HG03521 (cell line): ENCODE results near the gene AMN.
A peak's percentile ranks its signal among the peaks of the same experiment; 100 is the strongest.

Experiments
- ATAC-seq: cut with Tn5 transposase; IDR thresholded peaks from one replicate; pipeline ENCODE4 v1.9.1; 2021; ENCODE audit warnings: mild to moderate bottlenecking, moderate library complexity; ENCODE audit not compliant: unreplicated experiment

AMN gene

DNA sequence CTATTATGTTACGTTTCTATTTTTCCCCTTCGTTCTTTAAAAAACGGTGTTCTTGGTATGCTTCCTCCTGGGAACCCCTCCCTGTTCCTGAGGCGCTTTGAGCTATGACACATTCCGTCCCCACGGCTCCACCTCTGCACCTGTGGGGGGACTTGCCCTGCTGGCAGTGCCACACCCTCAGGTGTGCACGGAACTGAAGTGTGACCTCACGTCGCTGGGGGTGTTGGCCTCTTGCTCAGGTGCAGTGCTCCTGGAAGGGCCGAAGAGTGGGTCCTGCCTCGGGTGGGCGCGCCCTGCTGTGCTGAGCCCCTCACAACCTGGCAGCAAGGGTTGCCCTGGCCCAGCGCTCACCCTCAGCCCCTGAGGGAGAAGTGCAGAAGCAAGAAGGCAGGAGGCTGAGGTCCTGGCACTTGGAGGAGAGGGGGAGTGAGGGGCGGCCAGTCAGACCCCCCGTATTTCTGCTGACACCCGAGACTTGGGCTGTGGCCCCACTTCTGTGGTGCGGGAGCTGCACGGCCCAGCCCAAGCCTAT, 4.9 kb downstream of the AMN start:
- ATAC-seq, result no peak

GRCh38 chr14:102927878-102928411, 5.5 kb downstream of the AMN start:
- peak; percentile 6 for ATAC-seq

DNA sequence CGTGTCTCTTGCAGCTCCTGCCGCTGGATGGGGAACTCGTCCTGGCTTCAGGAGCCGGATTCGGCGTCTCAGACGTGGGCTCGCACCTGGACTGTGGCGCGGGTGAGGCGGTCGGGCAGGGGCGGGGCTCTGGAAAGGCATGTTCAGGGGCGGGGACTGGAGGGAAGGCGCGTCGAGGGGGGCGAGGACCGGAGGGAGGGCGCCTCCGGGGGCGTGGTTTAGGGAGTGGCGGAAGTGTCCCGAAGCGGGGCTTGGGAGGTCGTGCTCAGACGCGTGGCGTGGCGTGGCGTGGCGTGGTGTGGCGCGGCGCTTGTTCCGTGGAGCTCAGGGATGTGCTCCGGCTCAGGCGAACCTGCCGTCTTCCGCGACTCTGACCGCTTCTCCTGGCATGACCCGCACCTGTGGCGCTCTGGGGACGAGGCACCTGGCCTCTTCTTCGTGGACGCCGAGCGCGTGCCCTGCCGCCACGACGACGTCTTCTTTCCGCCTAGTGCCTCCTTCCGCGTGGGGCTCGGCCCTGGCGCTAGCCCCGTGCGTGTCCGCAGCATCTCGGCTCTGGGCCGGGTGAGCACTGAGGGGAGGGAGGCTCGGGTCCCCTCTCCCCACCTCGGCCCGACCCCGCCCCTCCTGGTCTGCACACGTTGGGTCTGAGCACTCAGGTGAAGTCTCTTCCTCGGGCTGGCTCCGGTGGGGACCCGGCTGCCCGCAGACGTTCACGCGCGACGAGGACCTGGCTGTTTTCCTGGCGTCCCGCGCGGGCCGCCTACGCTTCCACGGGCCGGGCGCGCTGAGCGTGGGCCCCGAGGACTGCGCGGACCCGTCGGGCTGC, 6.2 kb downstream of the AMN start:
- peak; percentile 56 for ATAC-seq

GRCh38 chr14:102929241-102930137, 7.0 kb downstream of the AMN start:
- no peak for ATAC-seq

DNA sequence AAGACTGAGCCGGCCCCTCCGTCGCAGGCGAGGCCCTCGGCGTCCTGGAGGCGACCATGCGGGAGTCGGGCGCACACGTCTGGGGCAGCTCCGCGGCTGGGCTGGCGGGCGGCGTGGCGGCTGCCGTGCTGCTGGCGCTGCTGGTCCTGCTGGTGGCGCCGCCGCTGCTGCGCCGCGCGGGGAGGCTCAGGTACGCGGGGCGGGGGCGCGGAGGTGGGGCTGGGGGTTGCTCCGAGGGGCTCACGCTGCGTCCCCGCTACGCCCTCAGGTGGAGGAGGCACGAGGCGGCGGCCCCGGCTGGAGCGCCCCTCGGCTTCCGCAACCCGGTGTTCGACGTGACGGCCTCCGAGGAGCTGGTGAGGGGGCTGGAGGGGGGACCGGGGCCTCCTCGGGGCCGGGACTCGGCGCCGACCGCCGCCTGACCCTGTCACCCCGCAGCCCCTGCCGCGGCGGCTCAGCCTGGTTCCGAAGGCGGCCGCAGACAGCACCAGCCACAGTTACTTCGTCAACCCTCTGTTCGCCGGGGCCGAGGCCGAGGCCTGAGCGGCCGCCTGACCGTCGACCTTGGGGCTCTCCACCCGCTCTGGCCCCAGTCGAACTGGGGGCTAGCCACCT, 7.8 kb downstream of the AMN start:
- ATAC-seq, result no peak

- ATAC-seq, result no peak
These were observed 8.5 kb downstream of the AMN start for GRCh38 chr14:102930753-102931579.

DNA sequence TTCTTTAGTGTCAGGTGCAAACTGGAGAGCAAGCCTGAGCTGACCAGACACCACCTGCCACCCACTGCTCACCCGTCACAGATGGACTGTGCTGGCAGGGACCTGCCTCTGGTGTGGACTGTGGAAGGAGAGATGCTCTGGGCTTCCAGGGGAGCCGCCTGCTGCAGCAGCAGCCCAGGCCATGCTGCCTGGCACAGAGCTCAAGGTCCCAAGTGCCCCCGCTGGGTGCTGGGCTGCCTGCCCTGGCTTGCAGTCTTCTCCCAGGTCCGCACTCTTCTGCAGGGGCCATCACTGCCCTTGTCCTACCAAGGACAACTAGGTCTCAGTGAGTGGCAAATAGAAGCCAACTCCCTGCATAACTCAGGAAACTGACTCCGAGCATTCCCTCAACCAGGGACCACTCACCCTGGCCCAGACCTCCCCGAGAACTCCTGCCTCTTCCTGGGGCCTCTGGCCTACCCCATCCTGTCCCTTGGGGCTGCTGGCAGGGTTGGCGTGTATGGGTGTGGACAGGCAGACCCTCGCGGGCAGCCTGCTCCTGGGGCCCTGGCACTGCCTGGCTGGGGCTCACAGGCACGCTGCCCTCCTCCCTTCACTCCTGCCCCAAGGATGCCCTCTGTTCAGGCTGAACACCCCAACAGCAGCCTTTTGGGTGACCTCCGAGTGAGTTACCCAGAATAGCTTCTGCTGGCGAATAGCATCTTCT, 9.3 kb downstream of the AMN start:
- no peak for ATAC-seq

- ATAC-seq, result no peak
These were observed 10.2 kb downstream of the AMN start for GRCh38 chr14:102932484-102933248.

DNA sequence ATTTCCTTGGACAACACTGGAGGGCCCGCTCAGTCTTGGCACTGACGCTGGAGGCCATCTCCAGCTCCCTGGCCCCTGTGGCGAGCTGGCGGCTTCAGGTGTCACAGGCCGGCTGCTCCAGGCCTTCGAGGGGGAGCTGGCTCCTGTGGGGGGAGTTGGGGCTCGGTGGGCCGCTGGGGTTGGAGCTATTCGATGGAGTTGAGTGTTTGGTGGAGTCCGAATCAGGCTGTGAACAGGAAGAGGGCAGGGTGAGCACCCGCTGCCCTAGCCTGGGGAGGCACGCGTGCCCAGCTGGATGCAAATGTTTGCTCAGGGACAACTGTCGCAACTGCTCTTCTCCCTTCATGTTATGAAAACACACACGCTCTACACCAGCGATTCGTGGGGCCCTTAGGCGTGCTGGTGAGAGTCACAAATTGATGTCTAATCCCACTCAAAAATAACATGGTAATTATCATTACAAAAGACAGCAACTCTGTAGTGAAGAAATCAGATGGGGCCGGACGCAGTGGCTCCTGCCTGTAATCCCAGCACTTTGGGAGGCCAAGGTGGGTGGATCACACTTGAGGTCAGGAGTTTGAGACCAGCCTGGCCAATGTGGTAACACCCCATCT, 11.3 kb downstream of the AMN start:
- no peak for ATAC-seq

- ATAC-seq, result no peak
These were observed 13.3 kb downstream of the AMN start for GRCh38 chr14:102935756-102936155.

DNA sequence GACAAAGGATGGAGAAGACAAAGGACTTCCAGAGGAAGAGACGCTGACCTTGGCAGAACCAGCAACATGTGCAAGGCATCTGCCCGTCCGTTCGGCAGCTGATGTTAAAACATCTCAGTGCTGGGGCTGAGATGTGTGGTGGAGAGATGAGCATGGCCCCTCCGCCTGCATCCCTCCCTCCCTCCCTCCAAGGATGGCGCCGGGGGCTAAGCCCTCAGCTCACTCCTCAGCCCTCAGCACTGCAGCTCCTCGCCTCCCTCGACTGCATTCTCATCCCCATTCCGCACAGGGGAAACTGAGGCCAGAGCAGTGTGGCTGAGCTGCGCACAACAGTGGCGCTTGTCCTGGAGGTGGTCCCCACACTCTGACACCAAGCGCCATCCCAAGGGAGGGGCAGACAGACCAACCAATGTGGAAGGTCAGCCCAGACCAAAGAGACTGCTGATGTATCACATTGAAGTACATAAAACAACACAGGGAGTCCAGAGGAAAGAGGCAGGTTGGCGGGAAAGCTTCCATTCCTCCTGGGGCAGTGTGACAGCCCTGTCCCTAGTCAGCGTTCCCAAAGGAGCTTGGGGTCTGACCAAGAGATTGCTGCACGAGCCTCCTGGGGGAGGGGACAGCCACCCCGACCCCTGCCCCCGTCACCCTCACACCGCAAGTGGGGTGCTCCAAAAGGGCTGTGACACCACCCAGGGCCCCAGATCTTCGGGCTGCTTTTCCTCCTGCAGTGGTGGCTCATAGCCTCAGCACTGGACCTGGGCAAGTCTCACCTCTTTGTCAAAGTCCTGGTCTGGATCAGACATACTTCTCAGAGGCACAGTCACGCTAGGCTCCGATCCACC, 15.1 kb downstream of the AMN start:
- no peak for ATAC-seq

- no peak for ATAC-seq
These were observed 15.7 kb downstream of the AMN start for GRCh38 chr14:102938191-102938590.

GRCh38 chr14:102939329-102939728, 16.9 kb downstream of the AMN start:
- no peak for ATAC-seq

- no peak for ATAC-seq
These were observed 17.5 kb downstream of the AMN start for GRCh38 chr14:102939820-102940561.

- ATAC-seq, result no peak
These were observed 18.4 kb downstream of the AMN start for GRCh38 chr14:102940729-102941362.

DNA sequence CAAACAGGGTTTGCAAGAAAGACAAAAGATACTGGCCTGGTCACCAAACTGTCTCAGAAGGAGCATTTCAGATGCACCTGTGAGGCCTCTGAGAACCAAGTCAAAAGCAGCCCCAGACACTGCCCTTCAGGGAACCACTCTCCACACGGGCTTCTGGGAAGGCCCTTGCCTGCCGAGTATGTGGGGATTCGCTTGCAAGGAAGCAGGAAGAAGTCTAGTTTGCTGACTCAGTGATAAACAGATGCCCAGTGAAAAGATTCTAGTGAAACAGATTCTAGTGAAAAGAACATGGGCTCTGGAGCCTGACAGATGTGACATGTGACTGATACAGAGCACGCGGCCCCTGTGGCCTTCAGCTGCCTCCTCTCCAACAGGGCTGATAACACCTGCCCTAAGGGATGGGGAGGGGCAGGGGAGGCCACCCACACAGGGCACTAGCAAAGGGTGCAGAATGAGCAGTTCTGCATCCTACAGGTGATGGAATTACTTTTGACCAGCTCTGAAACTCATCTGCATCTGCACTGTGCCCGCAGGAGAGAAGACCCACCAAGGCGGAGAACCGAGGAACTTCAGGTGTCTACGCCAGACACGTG, 19.1 kb downstream of the AMN start:
- no peak for ATAC-seq
